Neural cell (in vitro differentiated cells): Measurements from ENCODE around the gene RBMS3. TPM values are rescaled to one million over a fixed set of nuclear protein-coding genes. Genes with fewer than 3 reads are reported as not detected.

Source experiments
- H2AFZ ChIP-seq: fragments of 200-600, 300-800 bp; sonication (generic), shearing (Covaris generic); 2 replicates; pipeline ENCODE4 v1.6.0; 2014; ENCODE audit warnings: low read depth, mild to moderate bottlenecking, antibody characterized with exemption, low read length, moderate library complexity
- H3F3A ChIP-seq: fragments of 200-600 bp; shearing (Covaris generic); 2 replicates; pipeline ENCODE4 v1.6.1; 2016; ENCODE audit warnings: mild to moderate bottlenecking, moderate library complexity, mixed read lengths, antibody characterized with exemption, low read length; ENCODE audit not compliant: insufficient read depth, poor library complexity, severe bottlenecking
- H3K27ac ChIP-seq: fragments of 200-600, 300-800 bp; sonication (generic), shearing (Covaris generic); 2 replicates; pipeline ENCODE4 v1.5.1; 2014; ENCODE audit warnings: mild to moderate bottlenecking, low read length, moderate library complexity
- H3K27me3 ChIP-seq: fragments of 300-800, 200-600 bp; sonication (generic), shearing (Covaris generic); 2 replicates; pipeline ENCODE4 v1.6.0; 2014; ENCODE audit warnings: mild to moderate bottlenecking, low read depth, low read length, moderate library complexity; ENCODE audit not compliant: insufficient read depth
- H3K36me3 ChIP-seq: fragments of 300-800, 200-600 bp; sonication (generic), shearing (Covaris generic); 2 replicates; pipeline ENCODE4 v1.5.1; 2014; ENCODE audit warnings: mild to moderate bottlenecking, antibody characterized with exemption, low read length, moderate library complexity; ENCODE audit not compliant: insufficient read depth
- H3K4me2 ChIP-seq: fragments of 300-800, 200-600 bp; sonication (generic), shearing (Covaris generic); 2 replicates; pipeline ENCODE4 v1.6.0; 2014; ENCODE audit warnings: mild to moderate bottlenecking, low read length
- H3K4me3 ChIP-seq: fragments of 300-800, 200-600 bp; sonication (generic), shearing (Covaris generic); 2 replicates; pipeline ENCODE4 v1.5.1; 2014; ENCODE audit warnings: mild to moderate bottlenecking, low read length, moderate library complexity
- H3K79me2 ChIP-seq: fragments of 200-600 bp; shearing (Covaris generic); replicated peaks from 2 replicates; pipeline ENCODE4 v1.6.0; 2014; ENCODE audit warnings: mild to moderate bottlenecking, low read length, moderate library complexity; ENCODE audit not compliant: insufficient read depth
- H3K9ac ChIP-seq: fragments of 300-800, 200-600 bp; sonication (generic), shearing (Covaris generic); 2 replicates; pipeline ENCODE4 v1.6.1; 2016; ENCODE audit warnings: mild to moderate bottlenecking, low read length, mixed read lengths
- H3K9me2 ChIP-seq: fragments of 200-600 bp; shearing (Covaris generic); 2 replicates; pipeline ENCODE4 v1.6.1; 2016; ENCODE audit warnings: mild to moderate bottlenecking, low read length, mixed read lengths; ENCODE audit not compliant: insufficient read depth
- H3K9me3 ChIP-seq: fragments of 200-600, 300-800 bp; sonication (generic), shearing (Covaris generic); 2 replicates; pipeline ENCODE4 v1.6.1; 2016; ENCODE audit warnings: mild to moderate bottlenecking, mixed run types, low read length, moderate library complexity, mixed read lengths
- H4K20me1 ChIP-seq: fragments of 200-600 bp; shearing (Covaris generic); 2 replicates; pipeline ENCODE4 v1.6.1; 2016; ENCODE audit warnings: mild to moderate bottlenecking, mixed run types; ENCODE audit not compliant: insufficient read depth
- CTCF ChIP-seq: fragments of 450-650 bp; IDR thresholded peaks from 2 replicates; pipeline ENCODE4 v1.5.1; 2014; ENCODE audit warnings: antibody characterized with exemption, mild to moderate bottlenecking, moderate library complexity; ENCODE audit not compliant: poor library complexity, severe bottlenecking
- EP300 ChIP-seq: fragments of 450-650 bp; conservative IDR thresholded peaks from 2 replicates; pipeline ENCODE4 v1.6.1; 2014; ENCODE audit warnings: antibody characterized with exemption, mild to moderate bottlenecking, moderate library complexity; ENCODE audit not compliant: poor library complexity, severe bottlenecking
- EZH2 ChIP-seq: fragments of 200-600, 300-800 bp; shearing (Covaris generic), sonication (generic); IDR thresholded peaks from 2 replicates; pipeline ENCODE4 v1.6.1; 2014; ENCODE audit warnings: antibody characterized with exemption, low read length, borderline replicate concordance, mild to moderate bottlenecking; ENCODE audit not compliant: insufficient read depth, poor library complexity, severe bottlenecking
- MXI1 ChIP-seq: fragments of 450-650 bp; conservative IDR thresholded peaks from 2 replicates; pipeline ENCODE4 v1.6.1; 2014; ENCODE audit warnings: antibody characterized with exemption, mild to moderate bottlenecking; ENCODE audit not compliant: poor library complexity, severe bottlenecking
- POLR2AphosphoS5 ChIP-seq: IDR thresholded peaks from 2 replicates; pipeline ENCODE4 v1.6.1; 2012
- RAD21 ChIP-seq: fragments of 450-650 bp; conservative IDR thresholded peaks from 2 replicates; pipeline ENCODE4 v1.6.1; 2014; ENCODE audit warnings: antibody characterized with exemption, mild to moderate bottlenecking, moderate library complexity
- SMC3 ChIP-seq: fragments of 450-650 bp; conservative IDR thresholded peaks from 2 replicates; pipeline ENCODE4 v1.6.1; 2014; ENCODE audit warnings: antibody characterized with exemption, mild to moderate bottlenecking, moderate library complexity; ENCODE audit not compliant: poor library complexity
- TAF1 ChIP-seq: IDR thresholded peaks from 2 replicates; pipeline ENCODE4 v1.6.1; 2012; ENCODE audit warnings: low read depth
- polyA plus RNA-seq: library from polyadenylated mRNA; depleted of rRNA; stranded (reverse); fragments of >200 nt; gene quantifications from 2 replicates; pipeline ENCODE4 v1.2.3, GENCODE V29; 2014
- TF ChIP-seq, protein P1 (sequence below): IDR thresholded peaks from 2 replicates; pipeline ENCODE4 v1.6.1; 2012; ENCODE audit warnings: borderline replicate concordance

Gene RBMS3
- polyA plus RNA-seq, 1 donor from 2014 or later = 0.53 TPM

GRCh38 chr3:29381595-29381994, 100.7 kb downstream of the RBMS3 start:
- Histone ChIP-seq H3K9me2 (no peaks in the 10 kb centered on the region), H3F3A (no peaks in the 10 kb centered on the region), H2AFZ (no peak overlapping the region), H3K9ac (no peak overlapping the region), H3K79me2 (no peaks in the 10 kb centered on the region), H3K36me3 (no peaks in the 10 kb centered on the region), H3K27me3 (no peaks in the 10 kb centered on the region), H3K4me2 (no peak overlapping the region), H3K9me3 (no peaks in the 10 kb centered on the region), H4K20me1 (no peaks in the 10 kb centered on the region), H3K27ac (no peak overlapping the region), H3K4me3 (no peak overlapping the region)
- TF ChIP-seq EZH2 (no peak), CTCF (no peak), EP300 (no peak), POLR2AphosphoS5 (no peak), MXI1 (no peak), RAD21 (no peak), TAF1 (no peak), SMC3 (no peak)
- TF ChIP-seq, protein P1, sequence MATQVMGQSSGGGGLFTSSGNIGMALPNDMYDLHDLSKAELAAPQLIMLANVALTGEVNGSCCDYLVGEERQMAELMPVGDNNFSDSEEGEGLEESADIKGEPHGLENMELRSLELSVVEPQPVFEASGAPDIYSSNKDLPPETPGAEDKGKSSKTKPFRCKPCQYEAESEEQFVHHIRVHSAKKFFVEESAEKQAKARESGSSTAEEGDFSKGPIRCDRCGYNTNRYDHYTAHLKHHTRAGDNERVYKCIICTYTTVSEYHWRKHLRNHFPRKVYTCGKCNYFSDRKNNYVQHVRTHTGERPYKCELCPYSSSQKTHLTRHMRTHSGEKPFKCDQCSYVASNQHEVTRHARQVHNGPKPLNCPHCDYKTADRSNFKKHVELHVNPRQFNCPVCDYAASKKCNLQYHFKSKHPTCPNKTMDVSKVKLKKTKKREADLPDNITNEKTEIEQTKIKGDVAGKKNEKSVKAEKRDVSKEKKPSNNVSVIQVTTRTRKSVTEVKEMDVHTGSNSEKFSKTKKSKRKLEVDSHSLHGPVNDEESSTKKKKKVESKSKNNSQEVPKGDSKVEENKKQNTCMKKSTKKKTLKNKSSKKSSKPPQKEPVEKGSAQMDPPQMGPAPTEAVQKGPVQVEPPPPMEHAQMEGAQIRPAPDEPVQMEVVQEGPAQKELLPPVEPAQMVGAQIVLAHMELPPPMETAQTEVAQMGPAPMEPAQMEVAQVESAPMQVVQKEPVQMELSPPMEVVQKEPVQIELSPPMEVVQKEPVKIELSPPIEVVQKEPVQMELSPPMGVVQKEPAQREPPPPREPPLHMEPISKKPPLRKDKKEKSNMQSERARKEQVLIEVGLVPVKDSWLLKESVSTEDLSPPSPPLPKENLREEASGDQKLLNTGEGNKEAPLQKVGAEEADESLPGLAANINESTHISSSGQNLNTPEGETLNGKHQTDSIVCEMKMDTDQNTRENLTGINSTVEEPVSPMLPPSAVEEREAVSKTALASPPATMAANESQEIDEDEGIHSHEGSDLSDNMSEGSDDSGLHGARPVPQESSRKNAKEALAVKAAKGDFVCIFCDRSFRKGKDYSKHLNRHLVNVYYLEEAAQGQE = no peak

DNA sequence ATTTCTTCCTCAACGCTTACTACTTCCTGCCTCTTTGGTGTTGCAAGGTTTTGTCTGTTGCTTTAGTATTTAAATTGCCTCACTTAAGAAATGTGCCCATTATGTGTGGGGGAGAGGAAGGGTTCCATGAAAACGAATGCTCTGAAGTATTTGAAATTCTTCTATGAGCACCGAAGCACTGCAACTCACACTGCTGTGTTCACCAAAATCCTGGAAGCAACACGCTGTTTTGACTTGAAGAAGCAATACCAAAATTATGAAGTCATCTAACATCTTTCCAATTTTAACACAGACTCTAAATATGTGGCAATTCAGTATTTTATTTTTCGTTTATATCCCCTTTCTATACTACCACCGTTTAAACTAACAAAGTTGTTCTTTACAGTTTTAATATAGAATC, 101.5 kb downstream of the RBMS3 start:
- Histone ChIP-seq H4K20me1 (no peaks in the 10 kb centered on the region), H3K4me2 (no peak overlapping the region), H3K36me3 (no peaks in the 10 kb centered on the region), H3F3A (no peaks in the 10 kb centered on the region), H3K9me3 (no peaks in the 10 kb centered on the region), H2AFZ (no peak overlapping the region), H3K9me2 (no peaks in the 10 kb centered on the region), H3K79me2 (no peaks in the 10 kb centered on the region), H3K27ac (no peak overlapping the region), H3K4me3 (no peak overlapping the region), H3K27me3 (no peaks in the 10 kb centered on the region), H3K9ac (no peak overlapping the region)
- no peak for TF ChIP-seq RAD21
- TF ChIP-seq MXI1 = no peak
- TF ChIP-seq POLR2AphosphoS5 = no peak
- no peak for TF ChIP-seq EZH2
- TF ChIP-seq SMC3 = no peak
- TF ChIP-seq, protein P1 = no peak
- no peak for TF ChIP-seq EP300
- no peak for TF ChIP-seq TAF1
- TF ChIP-seq CTCF = no peak
